ENCODE results near the gene OSBP2.

The OSBP2 gene

GRCh38 chr22:30892286-30892685, 197.6 kb downstream of the OSBP2 start:
- in situ Hi-C loops (cut with HindIII; ENCODE audit: low sequenced_read_pairs): no loop called here
- H3K4me3 ChIP-seq (ENCODE audit: low read depth, low read length): no peak overlapping the region
- no peak for TF ChIP-seq CTCF (IDR thresholded peaks at IDR 0.05; ENCODE audit: low read depth, low read length)

GRCh38 chr22:30892731-30893221, 198.1 kb downstream of the OSBP2 start:
- no peak for DNase-seq (ENCODE audit: low read depth, low spot score)
- no peak for TF ChIP-seq CTCF (IDR thresholded peaks at IDR 0.05; ENCODE audit: low read depth, low read length)
- H3K4me3 ChIP-seq (ENCODE audit: low read depth, low read length): no peak overlapping the region
- in situ Hi-C loops (cut with HindIII; ENCODE audit: low sequenced_read_pairs): no loop called here

More at GRCh38 chr22:30892286-30892685, 197.6 kb downstream of the OSBP2 start:
- DNase-seq (ENCODE audit: low read depth, low spot score): no peak

GRCh38 chr22:30893434-30894370, 199.0 kb downstream of the OSBP2 start:
- in situ Hi-C loops (cut with HindIII; ENCODE audit: low sequenced_read_pairs): no loop called here
- no peak overlapping the region for H3K4me3 ChIP-seq (ENCODE audit: low read depth, low read length)
- DNase-seq (ENCODE audit: low read depth, low spot score): no peak
- no peak for TF ChIP-seq CTCF (IDR thresholded peaks at IDR 0.05; ENCODE audit: low read depth, low read length)

GRCh38 chr22:30894371-30894740, 199.7 kb downstream of the OSBP2 start:
- in situ Hi-C loops (cut with HindIII; ENCODE audit: low sequenced_read_pairs): no loop called here
- no peak overlapping the region for H3K4me3 ChIP-seq (ENCODE audit: low read depth, low read length)
- no peak for DNase-seq (ENCODE audit: low read depth, low spot score)
- no peak for TF ChIP-seq CTCF (IDR thresholded peaks at IDR 0.05; ENCODE audit: low read depth, low read length)

- H3K4me3 ChIP-seq (ENCODE audit: low read depth, low read length): no peak overlapping the region
- in situ Hi-C loops (cut with HindIII; ENCODE audit: low sequenced_read_pairs): no loop called here
- TF ChIP-seq CTCF (IDR thresholded peaks at IDR 0.05; ENCODE audit: low read depth, low read length): no peak
- no peak for DNase-seq (ENCODE audit: low read depth, low spot score)
These were observed 208.1 kb downstream of the OSBP2 start for GRCh38 chr22:30902496-30903357.

- in situ Hi-C loops (cut with HindIII; ENCODE audit: low sequenced_read_pairs): no loop called here
- TF ChIP-seq CTCF (IDR thresholded peaks at IDR 0.05; ENCODE audit: low read depth, low read length): no peak
- DNase-seq (ENCODE audit: low read depth, low spot score): no peak
- H3K4me3 ChIP-seq (ENCODE audit: low read depth, low read length): no peak overlapping the region
These were observed 209.3 kb downstream of the OSBP2 start for GRCh38 chr22:30903876-30904460.
